Immature natural killer cell (primary cell): ENCODE results near the gene IDH2. TPM values are rescaled to one million over a fixed set of nuclear protein-coding genes. Genes with fewer than 3 reads are reported as not detected.

Experiments used
- DNase-seq, 3 donors: peaks; one replicate each; pipeline ENCODE4 v3.0.0; 2022; ENCODE audit warnings: mixed read lengths in 1 of 3
- H3K27ac Mint-ChIP-seq, 6 donors: one replicate each; pipeline ENCODE4 v1.8.0; 2020; ENCODE audit warnings: mixed read lengths in 6 of 6, mild to moderate bottlenecking in 5 of 6, inconsistent platforms in 4 of 6, moderate library complexity in 3 of 6
- H3K27me3 Mint-ChIP-seq, 3 donors: one replicate each; pipeline ENCODE4 v1.8.0; 2020 to 2021; ENCODE audit warnings: low read depth in 3 of 3, mild to moderate bottlenecking in 3 of 3, mixed read lengths in 3 of 3, moderate library complexity in 3 of 3, inconsistent platforms in 1 of 3
- H3K36me3 Mint-ChIP-seq, 3 donors: one replicate each; pipeline ENCODE4 v1.8.0; 2020; ENCODE audit warnings: mixed read lengths in 3 of 3, inconsistent platforms in 2 of 3, mild to moderate bottlenecking in 2 of 3
- H3K4me1 Mint-ChIP-seq, 2 donors: one replicate each; pipeline ENCODE4 v1.8.0; 2020; ENCODE audit warnings: inconsistent platforms in 2 of 2, mild to moderate bottlenecking in 2 of 2, mixed read lengths in 2 of 2, moderate library complexity in 1 of 2
- H3K4me3 Mint-ChIP-seq, 5 donors: one replicate each; pipeline ENCODE4 v1.8.0; 2020; ENCODE audit warnings: mild to moderate bottlenecking in 5 of 5, mixed read lengths in 5 of 5, inconsistent platforms in 3 of 5, moderate library complexity in 3 of 5
- H3K9me3 Mint-ChIP-seq, 6 donors: one replicate each; pipeline ENCODE4 v1.8.0; 2020; ENCODE audit warnings: mild to moderate bottlenecking in 6 of 6, mixed read lengths in 6 of 6, inconsistent platforms in 4 of 6, moderate library complexity in 3 of 6
- polyA plus RNA-seq, 3 donors: library from polyadenylated mRNA; unstranded; fragments of 300-500 nt; fragmentation: Illumina TruSeq; gene quantifications; one replicate each; pipeline ENCODE4 v1.2.3, GENCODE V29; 2021

Gene IDH2
- polyA plus RNA-seq, 3 donors from 2014 or later = 160 to 330 (median 218) TPM

- Mint-ChIP-seq H3K4me1 (peaks cover 32 to 40% of the 10 kb centered on the region in 2 donors), H3K4me3 (no peak overlapping the region), H3K9me3 (no peaks in the 10 kb centered on the region), H3K36me3 (no peaks in the 10 kb centered on the region), H3K27me3 (no peaks in the 10 kb centered on the region), H3K27ac (peak overlapping the region in 5 of 6 donors; percentile 62 to 92 (median 69))
- DNase-seq = no peak
Measured at GRCh38 chr15:90060797-90061196, 41.5 kb downstream of the IDH2 start.

GRCh38 chr15:90059208-90059985 lies 42.9 kb downstream of the IDH2 start:
- H3K36me3 Mint-ChIP-seq = no peaks in the 10 kb centered on the region
- DNase-seq = peak; percentile 63 to 68 (median 65)
- no peaks in the 10 kb centered on the region for H3K9me3 Mint-ChIP-seq
- H3K27ac Mint-ChIP-seq = peak overlapping the region; percentile 75 to 94 (median 90)
- no peaks in the 10 kb centered on the region for H3K27me3 Mint-ChIP-seq
- peaks cover 43 to 49% of the 10 kb centered on the region in 2 donors for H3K4me1 Mint-ChIP-seq
- H3K4me3 Mint-ChIP-seq = peak overlapping the region; percentile 42 to 74 (median 60)

- Mint-ChIP-seq H3K4me1 (peaks cover 46 to 51% of the 10 kb centered on the region in 2 donors), H3K4me3 (peak overlapping the region; percentile 18 to 74 (median 60)), H3K27ac (peak overlapping the region; percentile 75 to 94 (median 90)), H3K9me3 (no peaks in the 10 kb centered on the region), H3K36me3 (no peaks in the 10 kb centered on the region), H3K27me3 (peaks cover 0 to under 1% (median 0%) of the 10 kb centered on the region in 3 donors)
- no peak for DNase-seq
Measured at GRCh38 chr15:90058775-90059174, 43.5 kb downstream of the IDH2 start.

GRCh38 chr15:90058308-90058707 lies 44.0 kb downstream of the IDH2 start:
- Mint-ChIP-seq H3K4me3 (peak overlapping the region in 1 of 5 donors; percentile 41), H3K9me3 (no peaks in the 10 kb centered on the region), H3K27ac (peak overlapping the region; percentile 62 to 91 (median 82)), H3K4me1 (peaks cover 46 to 50% of the 10 kb centered on the region in 2 donors), H3K27me3 (peaks cover 0 to 2% (median 0%) of the 10 kb centered on the region in 3 donors), H3K36me3 (no peaks in the 10 kb centered on the region)
- no peak for DNase-seq

GRCh38 chr15:90056529-90056928 lies 45.7 kb downstream of the IDH2 start:
- no peak for DNase-seq
- H3K4me3 Mint-ChIP-seq = no peak overlapping the region
- H3K36me3 Mint-ChIP-seq = peaks cover 0 to 3% (median 0%) of the 10 kb centered on the region in 3 donors
- H3K27ac Mint-ChIP-seq = peak overlapping the region in 1 of 6 donors; percentile 20
- H3K4me1 Mint-ChIP-seq = peaks cover 45 to 56% of the 10 kb centered on the region in 2 donors
- peaks cover 0 to 2% (median 0%) of the 10 kb centered on the region in 3 donors for H3K27me3 Mint-ChIP-seq
- H3K9me3 Mint-ChIP-seq = no peaks in the 10 kb centered on the region

GRCh38 chr15:90055182-90055581 lies 47.1 kb downstream of the IDH2 start:
- Mint-ChIP-seq H3K9me3 (no peaks in the 10 kb centered on the region), H3K4me1 (peaks cover 43 to 56% of the 10 kb centered on the region in 2 donors), H3K27ac (peak overlapping the region in 4 of 6 donors; percentile 21 to 64 (median 41)), H3K27me3 (peaks cover 0 to 2% (median 0%) of the 10 kb centered on the region in 3 donors), H3K4me3 (no peak overlapping the region), H3K36me3 (peaks cover 0 to 3% (median 0%) of the 10 kb centered on the region in 3 donors)
- no peak for DNase-seq

- H3K27ac Mint-ChIP-seq = peak overlapping the region in 5 of 6 donors; percentile 12 to 46 (median 21)
- no peak for DNase-seq
- peaks cover 43 to 56% of the 10 kb centered on the region in 2 donors for H3K4me1 Mint-ChIP-seq
- H3K27me3 Mint-ChIP-seq = peaks cover 0 to 2% (median 0%) of the 10 kb centered on the region in 3 donors
- no peaks in the 10 kb centered on the region for H3K9me3 Mint-ChIP-seq
- H3K4me3 Mint-ChIP-seq = no peak overlapping the region
- peaks cover 0 to 3% (median 0%) of the 10 kb centered on the region in 3 donors for H3K36me3 Mint-ChIP-seq
Measured at GRCh38 chr15:90054618-90055097, 47.6 kb downstream of the IDH2 start.

- H3K27ac Mint-ChIP-seq = peak overlapping the region in 2 of 6 donors; percentile 37 to 46
- peaks cover 0 to 3% (median 0%) of the 10 kb centered on the region in 3 donors for H3K36me3 Mint-ChIP-seq
- H3K9me3 Mint-ChIP-seq = no peaks in the 10 kb centered on the region
- no peak overlapping the region for H3K4me3 Mint-ChIP-seq
- no peak for DNase-seq
- H3K4me1 Mint-ChIP-seq = peaks cover 43 to 51% of the 10 kb centered on the region in 2 donors
- H3K27me3 Mint-ChIP-seq = peaks cover 0 to 2% (median 0%) of the 10 kb centered on the region in 3 donors
Measured at GRCh38 chr15:90053685-90054466, 48.4 kb downstream of the IDH2 start.

GRCh38 chr15:90051874-90052273 lies 50.4 kb downstream of the IDH2 start:
- Mint-ChIP-seq H3K4me3 (no peak overlapping the region), H3K9me3 (no peaks in the 10 kb centered on the region), H3K36me3 (peaks cover 0 to 3% (median 0%) of the 10 kb centered on the region in 3 donors), H3K4me1 (peaks cover 50 to 51% of the 10 kb centered on the region in 2 donors), H3K27ac (peak overlapping the region in 2 of 6 donors; percentile 12 to 24), H3K27me3 (peaks cover 0 to 2% (median 0%) of the 10 kb centered on the region in 3 donors)
- DNase-seq = no peak

- Mint-ChIP-seq H3K27ac (peak overlapping the region in 4 of 6 donors; percentile 42 to 83 (median 66)), H3K36me3 (peaks cover 0 to 3% (median 2%) of the 10 kb centered on the region in 3 donors), H3K27me3 (peaks cover 0 to 2% (median 0%) of the 10 kb centered on the region in 3 donors), H3K4me3 (no peak overlapping the region), H3K4me1 (peaks cover 61 to 64% of the 10 kb centered on the region in 2 donors), H3K9me3 (no peaks in the 10 kb centered on the region)
- no peak for DNase-seq
Measured at GRCh38 chr15:90049666-90050604, 52.3 kb downstream of the IDH2 start.

GRCh38 chr15:90049030-90049429 lies 53.2 kb downstream of the IDH2 start:
- no peaks in the 10 kb centered on the region for H3K9me3 Mint-ChIP-seq
- peaks cover 56 to 61% of the 10 kb centered on the region in 2 donors for H3K4me1 Mint-ChIP-seq
- H3K27ac Mint-ChIP-seq = peak overlapping the region in 2 of 6 donors; percentile 7 to 58
- no peak overlapping the region for H3K4me3 Mint-ChIP-seq
- H3K36me3 Mint-ChIP-seq = peaks cover 0 to 4% (median 3%) of the 10 kb centered on the region in 3 donors
- no peak for DNase-seq
- H3K27me3 Mint-ChIP-seq = peaks cover 0 to 2% (median 0%) of the 10 kb centered on the region in 3 donors

- no peak for DNase-seq
- peaks cover 0 to 4% (median 3%) of the 10 kb centered on the region in 3 donors for H3K36me3 Mint-ChIP-seq
- H3K4me3 Mint-ChIP-seq = no peak overlapping the region
- H3K4me1 Mint-ChIP-seq = peaks cover 55 to 58% of the 10 kb centered on the region in 2 donors
- peak overlapping the region in 1 of 6 donors; percentile 50 for H3K27ac Mint-ChIP-seq
- no peaks in the 10 kb centered on the region for H3K27me3 Mint-ChIP-seq
- H3K9me3 Mint-ChIP-seq = no peaks in the 10 kb centered on the region
Measured at GRCh38 chr15:90047956-90048575, 54.2 kb downstream of the IDH2 start.
